Measurements from ENCODE around the gene BICRA.

BICRA gene

GRCh38 chr19:47601180-47601904, 7.6 kb upstream of the BICRA start:
- no peak for DNase-seq (ENCODE audit: low read depth)

GRCh38 chr19:47603706-47604565, 5.0 kb upstream of the BICRA start:
- no peak for DNase-seq (ENCODE audit: low read depth)

DNA sequence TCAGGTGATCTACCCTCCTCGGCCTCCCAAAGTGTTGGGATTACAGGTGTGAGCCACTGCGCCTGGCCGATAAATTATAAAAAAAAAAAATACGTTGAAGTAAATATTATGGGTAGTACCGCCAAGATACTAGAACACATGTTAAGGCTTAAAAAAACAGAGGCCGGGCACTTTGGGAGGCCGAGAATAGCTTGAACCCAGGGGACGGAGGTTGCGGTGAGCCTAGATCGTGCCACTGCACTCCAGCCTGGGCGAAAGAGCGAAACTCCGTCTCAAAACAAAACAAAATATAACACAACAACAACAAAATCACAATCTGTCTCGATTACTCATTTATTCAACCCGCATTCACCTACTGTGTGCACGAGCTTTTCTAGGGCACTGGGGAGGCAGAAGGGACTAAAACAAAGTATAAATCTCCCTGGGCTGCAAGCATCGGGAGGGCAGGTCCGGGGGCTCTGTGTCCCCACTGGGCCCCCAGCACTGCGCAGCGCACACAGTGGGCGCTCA, 1.3 kb upstream of the BICRA start:
- DNase-seq (ENCODE audit: low read depth): no peak

DNA sequence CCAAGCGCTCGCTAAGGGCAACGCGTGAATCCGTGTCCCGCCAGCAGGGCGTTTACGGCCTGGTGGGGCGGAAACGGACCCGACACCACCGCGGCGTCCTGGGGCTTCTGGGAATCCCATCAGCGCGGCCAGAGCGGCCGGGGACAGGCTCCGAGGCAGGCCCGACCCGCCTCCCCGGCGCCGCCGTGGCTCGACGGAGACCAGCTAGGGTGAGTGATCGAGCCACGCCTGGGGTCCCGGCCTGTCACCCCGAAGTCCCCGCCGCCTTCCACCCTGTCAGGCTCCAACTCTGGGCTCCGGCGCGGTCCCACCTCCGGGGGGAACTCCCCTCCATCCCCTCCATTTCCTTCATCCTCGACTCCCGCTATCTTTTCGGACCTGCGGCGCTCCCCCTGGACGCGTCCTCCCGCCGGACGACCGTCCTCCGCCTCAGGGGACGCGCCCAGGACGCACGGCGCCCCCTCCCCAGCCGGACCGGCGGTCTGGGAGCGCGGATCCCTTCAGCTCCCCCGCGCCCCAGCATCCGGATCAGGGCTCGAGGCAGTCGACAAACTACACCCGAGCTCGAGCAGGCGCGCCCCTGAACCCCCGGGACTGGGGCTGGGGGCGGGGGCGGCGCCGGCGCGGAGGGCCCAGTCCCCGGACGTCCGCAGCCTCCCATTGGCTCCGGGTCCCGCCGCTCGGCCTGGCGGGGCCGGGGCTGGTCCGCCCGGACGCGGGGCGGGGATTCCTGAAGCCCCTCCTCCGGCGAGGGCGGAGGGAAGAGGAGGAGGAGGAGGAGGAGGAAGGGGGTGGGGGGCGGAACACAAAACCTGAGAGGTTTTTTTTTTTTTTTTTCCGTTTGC, 638 bp upstream of the BICRA start:
- no peak for DNase-seq (ENCODE audit: low read depth)

GRCh38 chr19:47609906-47610894, 1.3 kb downstream of the BICRA start:
- DNase-seq (ENCODE audit: low read depth): no peak

- DNase-seq (ENCODE audit: low read depth): no peak
These were observed 2.0 kb downstream of the BICRA start for GRCh38 chr19:47610902-47611301.

DNA sequence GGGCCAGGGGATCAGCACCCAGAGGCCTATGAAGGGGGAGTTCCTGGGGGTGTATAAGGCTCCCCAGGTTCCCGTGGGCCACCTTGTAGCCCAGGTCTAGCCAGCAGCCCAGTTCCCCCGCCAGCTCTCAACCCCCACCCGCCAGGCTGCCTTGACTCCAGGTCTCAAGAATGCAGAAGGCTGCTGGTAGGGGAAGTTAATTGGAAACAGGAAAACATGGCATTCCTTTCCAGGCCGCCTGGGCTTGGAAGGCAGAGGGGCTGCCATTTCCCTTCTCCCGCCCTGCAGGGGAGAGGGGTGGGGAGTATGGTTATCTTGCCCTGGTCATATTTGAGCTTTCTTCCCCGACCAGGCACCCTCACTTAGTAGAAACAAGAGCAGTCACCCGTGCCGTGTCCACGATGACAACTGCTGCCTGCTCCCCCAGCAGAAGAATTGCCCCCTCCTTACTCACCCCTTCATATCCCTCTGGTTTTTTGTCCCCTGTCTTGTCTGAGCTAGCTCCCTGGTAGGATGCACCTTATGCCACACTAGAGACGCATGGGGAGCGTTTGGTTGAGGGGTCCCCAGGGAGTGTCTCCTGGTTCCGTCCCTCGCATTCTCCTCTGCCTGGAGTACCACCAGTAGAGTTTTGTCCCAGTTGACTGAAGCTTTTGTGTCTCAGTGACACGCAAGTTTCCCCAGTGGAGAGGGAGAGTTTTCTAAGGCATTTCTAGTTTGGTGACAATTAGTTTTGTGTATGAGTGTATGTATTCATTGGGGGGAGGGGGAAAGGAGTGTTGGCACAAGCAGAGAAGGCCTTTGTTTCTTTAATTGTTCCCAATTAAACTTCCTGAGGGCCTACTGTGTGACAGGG, 4.5 kb downstream of the BICRA start:
- no peak for DNase-seq (ENCODE audit: low read depth)

DNA sequence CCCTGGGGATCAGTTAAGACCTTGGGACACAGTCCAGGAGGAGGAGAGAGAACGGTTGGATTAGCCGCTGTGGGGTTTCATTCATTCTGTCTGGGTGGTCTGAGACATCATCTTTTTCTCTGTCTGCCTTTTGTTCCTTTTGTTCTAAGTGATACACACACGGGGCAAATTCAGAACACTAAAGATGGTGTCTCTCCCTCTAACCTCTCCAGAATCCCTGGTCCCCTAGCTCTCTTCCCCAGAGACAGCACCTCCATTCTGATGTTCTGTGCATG, 5.0 kb downstream of the BICRA start:
- DNase-seq (ENCODE audit: low read depth): no peak

- DNase-seq (ENCODE audit: low read depth): no peak
These were observed 5.6 kb downstream of the BICRA start for GRCh38 chr19:47614559-47614958.

DNA sequence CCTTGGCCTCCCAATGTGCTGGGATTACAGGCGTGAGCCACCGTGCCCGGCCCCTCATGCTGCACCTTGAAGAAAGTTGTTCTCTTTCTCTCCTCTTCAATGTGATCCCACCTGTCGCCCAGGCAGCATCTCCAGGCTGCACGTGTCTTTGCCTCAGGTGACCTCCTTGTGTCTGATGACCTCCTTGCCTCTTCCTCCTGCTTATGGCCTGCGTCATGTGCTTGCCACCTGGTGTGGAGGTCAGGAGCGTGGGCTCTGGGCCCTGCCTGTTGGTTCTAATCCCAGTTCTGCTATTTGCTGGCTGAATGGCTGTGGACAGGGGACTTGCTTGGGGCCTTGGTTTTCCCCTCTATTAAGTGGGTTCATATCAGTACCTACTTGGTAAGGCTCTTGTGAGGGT, 6.3 kb downstream of the BICRA start:
- no peak for DNase-seq (ENCODE audit: low read depth)

DNA sequence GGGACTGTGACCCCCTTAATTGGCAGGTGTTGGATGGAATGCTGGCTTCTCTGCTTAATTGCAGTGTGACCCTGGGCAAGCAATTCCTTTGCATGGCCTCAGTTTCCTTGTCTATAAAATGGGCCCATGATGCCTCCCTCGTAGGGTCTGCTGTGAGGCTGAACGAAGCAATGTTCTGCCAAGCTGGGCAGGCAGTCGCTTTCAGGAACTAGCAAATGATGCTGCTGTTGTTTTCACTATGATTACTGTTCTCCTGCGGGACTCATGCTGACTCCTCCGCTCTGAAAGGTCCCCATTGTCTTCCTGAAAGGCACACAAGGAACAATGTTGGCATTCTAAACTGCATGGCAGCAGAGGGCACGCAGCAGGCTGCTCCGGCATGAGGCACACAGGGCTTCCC, 6.8 kb downstream of the BICRA start:
- DNase-seq (ENCODE audit: low read depth): no peak

- no peak for DNase-seq (ENCODE audit: low read depth)
These were observed 9.8 kb downstream of the BICRA start for GRCh38 chr19:47618771-47619170.

DNA sequence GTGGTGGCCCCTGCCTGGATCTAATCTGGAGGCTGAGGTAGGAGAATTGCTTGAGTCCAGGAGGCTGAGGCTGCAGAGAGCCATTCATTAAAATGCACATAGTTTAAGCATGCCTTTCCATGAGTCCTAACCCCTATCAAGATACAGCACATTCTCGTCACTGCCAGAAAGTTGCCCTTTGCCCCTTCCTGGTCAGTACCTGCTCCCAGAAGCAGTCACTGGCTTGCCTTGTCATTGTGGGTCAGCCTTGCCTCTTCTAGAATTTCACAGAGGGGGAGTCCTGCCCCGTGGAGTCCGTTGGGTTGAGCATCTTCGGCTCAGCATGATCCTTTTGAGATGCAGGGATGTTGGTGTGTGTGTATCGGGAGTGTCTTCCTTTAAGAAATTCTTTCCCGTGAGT, 10.8 kb downstream of the BICRA start:
- no peak for DNase-seq (ENCODE audit: low read depth)

DNA sequence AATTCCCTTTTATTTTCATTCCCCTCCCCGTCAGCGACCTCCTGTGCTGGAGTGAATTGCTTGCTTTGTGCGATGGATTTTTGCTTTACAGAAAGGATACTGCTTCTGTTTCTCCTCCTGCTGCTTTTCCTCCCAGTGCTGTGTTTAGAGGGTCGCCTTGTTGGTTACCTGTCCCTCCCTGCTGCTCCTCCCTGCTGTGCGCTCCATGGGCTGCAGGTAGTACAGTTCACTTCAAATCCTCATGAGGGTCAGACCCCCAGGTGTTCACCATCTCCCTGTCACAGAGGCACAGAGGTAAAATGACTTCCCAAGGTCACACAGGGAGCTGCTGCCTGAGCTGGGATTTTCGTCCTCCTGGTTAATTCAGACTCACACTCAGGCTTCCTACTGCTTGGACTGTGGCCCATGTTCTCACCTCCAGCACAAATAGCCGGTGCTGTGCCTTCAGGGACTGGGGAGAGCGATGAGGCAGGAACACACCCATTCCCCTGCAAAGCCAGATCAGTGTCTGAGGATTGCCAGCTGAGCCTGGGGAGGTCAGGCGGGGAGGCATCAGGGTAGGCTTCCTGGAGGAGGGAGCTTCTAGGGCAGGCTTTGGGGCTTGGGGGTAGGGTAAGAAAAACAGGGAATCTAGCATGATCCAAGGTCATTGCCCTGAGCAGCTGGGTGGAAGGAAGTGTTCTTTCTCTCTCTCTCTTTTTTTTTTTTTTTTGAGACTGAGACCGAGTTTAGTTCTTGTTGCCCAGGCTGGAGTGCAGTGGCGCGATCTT, 14.4 kb downstream of the BICRA start:
- DNase-seq (ENCODE audit: low read depth): no peak

DNA sequence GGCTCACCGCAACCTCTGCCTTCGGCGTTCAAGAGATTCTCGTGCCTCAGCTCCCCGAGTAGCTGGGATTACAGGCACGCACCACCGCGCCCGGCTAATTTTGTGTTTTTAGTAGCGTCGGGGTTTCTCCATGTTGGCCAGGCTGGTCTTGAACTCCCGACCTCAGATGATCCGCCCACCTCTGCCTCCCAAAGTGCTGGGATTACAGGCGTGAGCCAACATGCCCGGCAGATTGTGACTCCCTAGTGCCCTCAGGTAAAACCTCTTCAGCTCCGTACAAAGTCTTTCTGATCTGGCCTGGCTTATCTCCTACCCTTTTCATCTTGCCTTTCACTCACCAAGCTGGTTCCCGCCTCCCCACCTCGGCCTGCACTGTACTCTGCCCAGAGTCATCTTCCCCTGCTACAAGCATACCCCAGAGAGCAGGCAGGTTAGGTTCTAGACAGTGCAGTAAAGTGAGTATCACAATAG, 15.0 kb downstream of the BICRA start:
- no peak for DNase-seq (ENCODE audit: low read depth)

GRCh38 chr19:47625650-47626049, 16.7 kb downstream of the BICRA start:
- no peak for DNase-seq (ENCODE audit: low read depth)

- DNase-seq (ENCODE audit: low read depth): no peak
These were observed 17.3 kb downstream of the BICRA start for GRCh38 chr19:47626238-47626637.

GRCh38 chr19:47628078-47628771, 19.3 kb downstream of the BICRA start:
- no peak for DNase-seq (ENCODE audit: low read depth)

GRCh38 chr19:47630594-47630993, 21.7 kb downstream of the BICRA start:
- no peak for DNase-seq (ENCODE audit: low read depth)
